GM21528 (cell line): ENCODE measurements around the gene ARIH1.
"Not testable (repeated sequence)": the region's sequence is repeated elsewhere in the genome, so short reads cannot be mapped to it uniquely, and the experiment has no call there.

Experiments used
- ATAC-seq: cut with Tn5 transposase; IDR thresholded peaks from one replicate; pipeline ENCODE4 v1.9.1; 2021; ENCODE audit warnings: mild to moderate bottlenecking, moderate library complexity; ENCODE audit not compliant: unreplicated experiment, low FRiP score

ARIH1 gene

GRCh38 chr15:72592097-72592496 lies 118.0 kb downstream of the ARIH1 start:
- ATAC-seq, result no peak

GRCh38 chr15:72592676-72593075 lies 118.5 kb downstream of the ARIH1 start:
- ATAC-seq, result no peak

- ATAC-seq, result no peak
Observed at GRCh38 chr15:72593838-72594237, 119.7 kb downstream of the ARIH1 start.

GRCh38 chr15:72599855-72600464 lies 125.8 kb downstream of the ARIH1 start:
- ATAC-seq, result no peak

GRCh38 chr15:72604794-72605193 lies 130.7 kb downstream of the ARIH1 start:
- ATAC-seq, result no peak

GRCh38 chr15:72608084-72608483 lies 134.0 kb downstream of the ARIH1 start:
- ATAC-seq, result not testable (repeated sequence)

GRCh38 chr15:72609862-72610261 lies 135.7 kb downstream of the ARIH1 start:
- ATAC-seq, result no peak

- not testable (repeated sequence) for ATAC-seq
Observed at GRCh38 chr15:72612324-72612723, 138.2 kb downstream of the ARIH1 start.

GRCh38 chr15:72614810-72615532 lies 140.8 kb downstream of the ARIH1 start:
- no peak for ATAC-seq

GRCh38 chr15:72615533-72616233 lies 141.6 kb downstream of the ARIH1 start:
- not testable (repeated sequence) for ATAC-seq

GRCh38 chr15:72616491-72617210 lies 142.5 kb downstream of the ARIH1 start:
- no peak for ATAC-seq

- not testable (repeated sequence) for ATAC-seq
Observed at GRCh38 chr15:72623854-72624253, 149.7 kb downstream of the ARIH1 start.

GRCh38 chr15:72626153-72626552 lies 152.0 kb downstream of the ARIH1 start:
- ATAC-seq, result not testable (repeated sequence)

GRCh38 chr15:72628249-72629067 lies 154.3 kb downstream of the ARIH1 start:
- ATAC-seq, result not testable (repeated sequence)

- not testable (repeated sequence) for ATAC-seq
Observed at GRCh38 chr15:72629068-72629570, 155.0 kb downstream of the ARIH1 start.

- ATAC-seq, result not testable (repeated sequence)
Observed at GRCh38 chr15:72636519-72637282, 162.6 kb downstream of the ARIH1 start.

GRCh38 chr15:72639759-72640483 lies 165.8 kb downstream of the ARIH1 start:
- ATAC-seq, result not testable (repeated sequence)

- ATAC-seq, result not testable (repeated sequence)
Observed at GRCh38 chr15:72642271-72642670, 168.1 kb downstream of the ARIH1 start.
